GM12878 (cell line): Measurements from ENCODE around the gene EIF1. TPM values are rescaled to one million over a fixed set of nuclear protein-coding genes. Genes with fewer than 3 reads are reported as not detected.

ENCODE experiments used
- ASH2L ChIP-seq: fragments of 300-600, 200-600 bp; sonication (generic); IDR thresholded peaks from 2 replicates; pipeline ENCODE4 v1.6.1; 2017; ENCODE audit warnings: low read depth, mild to moderate bottlenecking, borderline replicate concordance
- BCLAF1 ChIP-seq: fragments of 450-650 bp; IDR thresholded peaks from 2 replicates; pipeline ENCODE4 v1.6.1; 2017; ENCODE audit warnings: antibody characterized with exemption, mild to moderate bottlenecking, moderate library complexity
- BHLHE40 ChIP-seq, 2 experiments: fragments of 450-650 bp in 1 of 2; IDR thresholded peaks; 2 replicates each; pipeline ENCODE4 v1.6.1; 2011 to 2017; ENCODE audit warnings: low read depth in 2 of 2, borderline replicate concordance in 1 of 2, improper control_type of control experiment in 1 of 2, low read length in 1 of 2, mild to moderate bottlenecking in 1 of 2
- BMI1 ChIP-seq: fragments of 450-650 bp; IDR thresholded peaks from 2 replicates; pipeline ENCODE4 v1.6.1; 2016; ENCODE audit warnings: mild to moderate bottlenecking, moderate library complexity, borderline replicate concordance
- CEBPZ ChIP-seq: fragments of 150-350 bp; IDR thresholded peaks from 2 replicates; pipeline ENCODE4 v1.6.1; 2016; ENCODE audit warnings: low read depth, low read length
- GABPA ChIP-seq: IDR thresholded peaks from 2 replicates; pipeline ENCODE4 v1.6.1; 2014; ENCODE audit warnings: antibody characterized with exemption, low read depth, mild to moderate bottlenecking, inconsistent platforms
- HDAC6 ChIP-seq: fragments of 200-600 bp; sonication (generic); IDR thresholded peaks from one replicate; pipeline ENCODE4 v1.8.0; 2017; ENCODE audit warnings: antibody characterized with exemption; ENCODE audit not compliant: unreplicated experiment
- HDGF ChIP-seq: fragments of 450-650 bp; IDR thresholded peaks from 2 replicates; pipeline ENCODE4 v1.6.1; 2016; ENCODE audit warnings: antibody characterized with exemption
- MEF2B ChIP-seq: fragments of 450-650 bp; IDR thresholded peaks from 2 replicates; pipeline ENCODE4 v1.6.1; 2018; ENCODE audit warnings: mild to moderate bottlenecking, moderate library complexity; ENCODE audit not compliant: partially characterized antibody, poor library complexity, severe bottlenecking
- NBN ChIP-seq: fragments of 450-650 bp; IDR thresholded peaks from 2 replicates; pipeline ENCODE4 v1.6.1; 2016
- NKRF ChIP-seq: fragments of 450-650 bp; conservative IDR thresholded peaks from 2 replicates; pipeline ENCODE4 v1.6.1; 2017; ENCODE audit warnings: mild to moderate bottlenecking, moderate library complexity
- NR2F1 ChIP-seq: fragments of 450-650 bp; conservative IDR thresholded peaks from 2 replicates; pipeline ENCODE4 v1.6.1; 2017; ENCODE audit warnings: mild to moderate bottlenecking
- SRF ChIP-seq, 2 experiments: IDR thresholded peaks; 2 replicates each; pipeline ENCODE4 v1.6.1; 2011; ENCODE audit warnings: low read depth in 2 of 2, low read length in 2 of 2, mild to moderate bottlenecking in 1 of 2, moderate library complexity in 1 of 2
- STAT3 ChIP-seq: IDR thresholded peaks from 2 replicates; pipeline ENCODE4 v1.6.1; 2011; ENCODE audit warnings: low read depth, low read length, improper control_type of control experiment
- TCF12 ChIP-seq: IDR thresholded peaks from 2 replicates; pipeline ENCODE4 v1.6.1; 2011; ENCODE audit warnings: low read depth, mild to moderate bottlenecking, low read length
- ZBED1 ChIP-seq: IDR thresholded peaks from 2 replicates; pipeline ENCODE4 v1.6.1; 2016; ENCODE audit warnings: borderline replicate concordance
- ZNF274 ChIP-seq: IDR thresholded peaks from one replicate; pipeline ENCODE4 v1.8.0; 2011; ENCODE audit not compliant: insufficient read length, insufficient read depth
- polyA plus RNA-seq, 11 experiments: library from polyadenylated mRNA; depleted of rRNA in 4 of 11; unstranded in 6 of 11; stranded (reverse) in 5 of 11; fragments of >200 nt; fragmentation: Nextera tagmentation in 4 of 11; fragmentation: Illumina TruSeq in 1 of 11; extraction: Ambion mirVana in 4 of 11; extraction: Trizol in 1 of 11; gene quantifications; 1 replicate in 1 of 11; 2 replicates in 10 of 11; pipeline versions ENCODE4 v1.2.1 to v1.2.3, GENCODE V29; 2011 to 2016; ENCODE audit warnings: inconsistent platforms in 2 of 11, missing spikeins in 2 of 11, low read depth in 1 of 11
- total RNA-seq, 4 experiments: library from RNA; depleted of rRNA in 3 of 4; stranded (reverse); fragments of >200 nt in 3 of 4; fragmentation: Illumina TruSeq in 1 of 4; extraction: Trizol in 1 of 4; gene quantifications; 2 replicates each; pipeline versions ENCODE4 v1.2.1 to v1.2.3, GENCODE V29; 2013 to 2021
- TF ChIP-seq, protein P1 (sequence below), 3 experiments: IDR thresholded peaks in 2 of 3; conservative IDR thresholded peaks in 1 of 3; 2 replicates each; pipeline ENCODE4 v1.5.1; 2011; ENCODE audit warnings: low read depth in 3 of 3, low read length in 3 of 3, mild to moderate bottlenecking in 3 of 3, control low read depth in 2 of 3, moderate library complexity in 2 of 3, inconsistent platforms in 1 of 3, mixed read lengths in 1 of 3; ENCODE audit not compliant: control insufficient read depth in 2 of 3, insufficient read depth in 1 of 3; ENCODE audit errors: extremely low read depth in 1 of 3
- TF ChIP-seq, protein P2 (sequence below): fragments of 450-650 bp; IDR thresholded peaks from 2 replicates; pipeline ENCODE4 v1.6.1; 2017; ENCODE audit warnings: borderline replicate concordance

EIF1 gene
- total and polyA plus RNA-seq, 10 of the 15 experiments (the other 5 are each of a cell fraction or from before 2014, with no cell fraction given) = 39.4 to 815 (median 480) TPM

DNA sequence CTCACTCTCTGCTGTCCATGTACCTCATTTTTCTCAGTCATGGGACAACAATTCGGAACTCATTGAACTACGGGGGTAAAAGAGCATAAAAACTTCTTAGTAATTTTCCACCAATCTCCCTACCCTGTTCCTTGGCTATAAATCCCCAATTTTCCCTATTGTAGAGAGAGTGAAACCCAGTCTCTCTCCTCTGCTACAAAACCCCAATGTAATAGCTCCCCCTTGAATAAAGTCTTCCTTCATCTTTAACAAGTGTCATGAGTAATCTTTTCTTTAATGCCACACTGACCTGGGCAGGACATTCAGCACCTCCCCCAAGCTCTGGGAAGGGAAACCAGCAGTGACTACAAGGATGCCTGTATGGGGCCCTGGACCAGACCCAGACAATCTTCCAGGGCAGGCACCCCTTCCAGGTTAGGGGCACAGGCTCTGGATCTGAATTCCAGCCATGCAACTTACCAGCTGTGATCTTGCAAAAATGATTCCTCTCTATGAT is 10.2 kb upstream of the EIF1 start (continued):
- TF ChIP-seq, protein P1, sequence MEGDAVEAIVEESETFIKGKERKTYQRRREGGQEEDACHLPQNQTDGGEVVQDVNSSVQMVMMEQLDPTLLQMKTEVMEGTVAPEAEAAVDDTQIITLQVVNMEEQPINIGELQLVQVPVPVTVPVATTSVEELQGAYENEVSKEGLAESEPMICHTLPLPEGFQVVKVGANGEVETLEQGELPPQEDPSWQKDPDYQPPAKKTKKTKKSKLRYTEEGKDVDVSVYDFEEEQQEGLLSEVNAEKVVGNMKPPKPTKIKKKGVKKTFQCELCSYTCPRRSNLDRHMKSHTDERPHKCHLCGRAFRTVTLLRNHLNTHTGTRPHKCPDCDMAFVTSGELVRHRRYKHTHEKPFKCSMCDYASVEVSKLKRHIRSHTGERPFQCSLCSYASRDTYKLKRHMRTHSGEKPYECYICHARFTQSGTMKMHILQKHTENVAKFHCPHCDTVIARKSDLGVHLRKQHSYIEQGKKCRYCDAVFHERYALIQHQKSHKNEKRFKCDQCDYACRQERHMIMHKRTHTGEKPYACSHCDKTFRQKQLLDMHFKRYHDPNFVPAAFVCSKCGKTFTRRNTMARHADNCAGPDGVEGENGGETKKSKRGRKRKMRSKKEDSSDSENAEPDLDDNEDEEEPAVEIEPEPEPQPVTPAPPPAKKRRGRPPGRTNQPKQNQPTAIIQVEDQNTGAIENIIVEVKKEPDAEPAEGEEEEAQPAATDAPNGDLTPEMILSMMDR (IDR thresholded peaks at IDR 0.05 in 2 of 3, conservative IDR thresholded peaks at IDR 0.05 in 1 of 3; ENCODE audit: control insufficient read depth in 2 of 3, extremely low read depth in 1 of 3, insufficient read depth in 1 of 3, low read depth in 3 of 3, low read length in 3 of 3) = no peak
- TF ChIP-seq ZNF274 = no peak
- TF ChIP-seq GABPA = no peak
- TF ChIP-seq TCF12 = peak; percentile 61; the same call in 1 of the 2 replicates
- TF ChIP-seq BMI1 = peak; percentile 81
- TF ChIP-seq ZBED1 = peak; percentile 99
- no peak for TF ChIP-seq MEF2B
- no peak for TF ChIP-seq HDAC6
- TF ChIP-seq NBN = no peak
- no peak for TF ChIP-seq HDGF
- no peak for TF ChIP-seq CEBPZ
- no peak for TF ChIP-seq NKRF
- TF ChIP-seq SRF (IDR thresholded peaks at IDR 0.05; ENCODE audit: low read depth in 2 of 2, low read length in 2 of 2) = no peak
- peak in 1 of 2 experiments; percentile 10; a peak in 1 of 4 replicates for TF ChIP-seq BHLHE40 (IDR thresholded peaks at IDR 0.05; ENCODE audit: borderline replicate concordance in 1 of 2, low read depth in 2 of 2, low read length in 1 of 2)
- no peak for TF ChIP-seq NR2F1
- TF ChIP-seq, protein P2, sequence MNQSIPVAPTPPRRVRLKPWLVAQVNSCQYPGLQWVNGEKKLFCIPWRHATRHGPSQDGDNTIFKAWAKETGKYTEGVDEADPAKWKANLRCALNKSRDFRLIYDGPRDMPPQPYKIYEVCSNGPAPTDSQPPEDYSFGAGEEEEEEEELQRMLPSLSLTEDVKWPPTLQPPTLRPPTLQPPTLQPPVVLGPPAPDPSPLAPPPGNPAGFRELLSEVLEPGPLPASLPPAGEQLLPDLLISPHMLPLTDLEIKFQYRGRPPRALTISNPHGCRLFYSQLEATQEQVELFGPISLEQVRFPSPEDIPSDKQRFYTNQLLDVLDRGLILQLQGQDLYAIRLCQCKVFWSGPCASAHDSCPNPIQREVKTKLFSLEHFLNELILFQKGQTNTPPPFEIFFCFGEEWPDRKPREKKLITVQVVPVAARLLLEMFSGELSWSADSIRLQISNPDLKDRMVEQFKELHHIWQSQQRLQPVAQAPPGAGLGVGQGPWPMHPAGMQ = no peak
- no peak for TF ChIP-seq STAT3
- no peak for TF ChIP-seq ASH2L
- TF ChIP-seq BCLAF1 = no peak
